Measurements from ENCODE around the gene RBP4.

Gene RBP4

DNA sequence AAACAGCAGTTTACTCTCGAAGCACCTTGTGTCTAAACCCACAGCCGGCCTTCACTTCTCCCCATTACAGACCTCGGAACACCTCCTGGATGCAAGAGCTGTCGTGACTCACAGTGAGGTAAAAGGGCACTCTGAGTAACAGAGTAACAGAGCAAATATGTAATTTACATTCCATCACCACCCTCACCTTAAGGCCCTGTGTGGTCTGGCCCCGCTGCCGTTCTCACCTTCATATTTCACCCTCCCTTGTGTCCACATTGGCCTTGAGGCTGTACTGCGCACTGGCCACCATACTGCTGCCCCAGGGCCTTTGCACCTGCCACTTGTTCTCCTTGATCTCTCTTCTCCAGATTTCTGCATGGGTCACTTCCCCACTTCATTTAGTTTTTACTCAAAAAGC is 21.9 kb downstream of the RBP4 start:
- no peak for TF ChIP-seq CTCF (IDR thresholded peaks at IDR 0.05; ENCODE audit: low read depth, low read length, missing control alignments)
- DNase-seq (ENCODE audit: low read depth), result no peak
- no peak overlapping the region for H3K4me3 ChIP-seq (ENCODE audit: low read depth, low read length)

DNA sequence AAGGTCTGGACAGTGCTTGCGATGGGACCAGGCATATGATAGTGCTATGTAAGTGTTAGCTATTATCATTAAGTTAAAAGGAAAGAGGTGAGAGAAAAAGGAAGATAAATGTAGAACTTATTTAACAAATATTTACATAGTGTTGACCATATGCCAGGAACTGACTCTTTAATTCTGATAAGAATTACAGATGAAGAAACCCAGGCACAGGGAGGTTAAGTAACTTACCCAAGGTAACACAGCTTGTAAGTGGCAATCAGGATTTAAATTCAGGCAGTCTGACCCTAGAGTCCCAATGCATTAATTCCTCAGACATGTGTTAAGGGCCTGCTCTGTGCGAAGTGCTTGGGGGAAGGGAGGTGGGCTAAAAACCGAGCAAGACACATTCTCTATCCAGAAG is 23.5 kb downstream of the RBP4 start:
- no peak for TF ChIP-seq CTCF (IDR thresholded peaks at IDR 0.05; ENCODE audit: low read depth, low read length, missing control alignments)
- no peak overlapping the region for H3K4me3 ChIP-seq (ENCODE audit: low read depth, low read length)
- DNase-seq (ENCODE audit: low read depth), result no peak

GRCh38 chr10:93576888-93577287 is 24.1 kb downstream of the RBP4 start:
- DNase-seq (ENCODE audit: low read depth), result no peak
- H3K4me3 ChIP-seq (ENCODE audit: low read depth, low read length), result no peak overlapping the region
- TF ChIP-seq CTCF (IDR thresholded peaks at IDR 0.05; ENCODE audit: low read depth, low read length, missing control alignments), result no peak

DNA sequence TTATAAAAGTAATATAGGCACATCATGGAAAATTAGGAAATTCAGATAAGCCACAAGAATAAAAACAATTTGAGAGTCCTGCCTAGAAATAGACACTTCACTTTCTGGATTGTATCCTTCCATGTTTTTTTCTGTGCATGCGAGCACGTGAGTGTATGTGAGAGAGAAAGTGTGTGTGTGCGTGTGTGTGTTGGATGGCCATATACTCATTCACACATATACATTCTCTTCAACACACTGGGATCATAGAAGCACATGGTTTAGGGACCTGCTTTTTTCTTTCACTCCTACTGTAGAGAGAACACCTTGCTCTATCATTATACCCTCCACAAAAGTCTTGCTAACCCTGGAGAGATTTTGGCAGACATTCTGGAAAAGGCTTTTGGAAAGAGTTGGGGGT is 27.1 kb downstream of the RBP4 start:
- H3K4me3 ChIP-seq (ENCODE audit: low read depth, low read length), result no peak overlapping the region
- TF ChIP-seq CTCF (IDR thresholded peaks at IDR 0.05; ENCODE audit: low read depth, low read length, missing control alignments), result no peak
- DNase-seq (ENCODE audit: low read depth), result no peak

DNA sequence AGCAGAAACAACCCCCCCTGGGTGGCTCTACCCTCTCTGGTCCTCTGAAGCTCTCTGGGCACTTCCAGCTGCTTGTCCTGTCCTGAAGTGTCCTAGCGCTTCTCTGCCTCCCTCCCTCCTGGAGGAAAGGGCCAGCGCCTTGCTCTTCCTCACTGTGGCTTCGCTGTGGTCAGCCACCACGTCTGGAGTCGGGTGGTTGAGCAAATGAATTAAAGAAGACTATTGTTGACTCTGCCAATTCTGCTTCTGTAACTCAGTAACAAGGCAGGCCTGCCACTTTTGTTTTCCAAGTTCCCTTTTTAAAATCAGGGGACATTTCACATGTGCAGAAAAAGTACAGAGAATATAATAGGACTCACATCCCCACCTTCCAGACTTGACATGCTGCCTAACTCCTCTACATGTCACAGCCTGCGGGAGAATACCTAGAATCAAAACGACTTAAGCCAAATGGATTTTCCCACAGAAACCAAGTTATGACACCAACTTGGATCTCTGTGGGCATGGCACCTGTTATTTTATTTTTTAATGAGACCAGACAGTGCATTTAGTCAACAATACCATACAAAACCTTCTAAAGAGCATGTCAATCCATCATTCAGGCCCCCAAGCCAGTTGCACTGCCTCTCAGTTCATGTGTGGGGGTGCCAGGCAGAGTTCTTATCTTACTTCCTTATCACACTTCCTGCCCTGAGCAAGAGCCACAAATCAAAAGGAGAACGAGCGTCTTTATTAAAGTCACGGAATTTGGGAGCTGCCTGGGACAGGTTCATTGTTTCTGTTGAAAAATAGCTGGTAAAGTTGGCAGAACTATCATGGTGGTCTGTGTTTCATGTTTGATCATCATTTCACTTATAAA is 27.8 kb downstream of the RBP4 start:
- no peak for DNase-seq (ENCODE audit: low read depth)
- TF ChIP-seq CTCF (IDR thresholded peaks at IDR 0.05; ENCODE audit: low read depth, low read length, missing control alignments), result no peak
- no peak overlapping the region for H3K4me3 ChIP-seq (ENCODE audit: low read depth, low read length)

- H3K4me3 ChIP-seq (ENCODE audit: low read depth, low read length), result no peak overlapping the region
- no peak for TF ChIP-seq CTCF (IDR thresholded peaks at IDR 0.05; ENCODE audit: low read depth, low read length, missing control alignments)
- no peak for DNase-seq (ENCODE audit: low read depth)
These were observed 28.4 kb downstream of the RBP4 start for GRCh38 chr10:93572606-93573005.

DNA sequence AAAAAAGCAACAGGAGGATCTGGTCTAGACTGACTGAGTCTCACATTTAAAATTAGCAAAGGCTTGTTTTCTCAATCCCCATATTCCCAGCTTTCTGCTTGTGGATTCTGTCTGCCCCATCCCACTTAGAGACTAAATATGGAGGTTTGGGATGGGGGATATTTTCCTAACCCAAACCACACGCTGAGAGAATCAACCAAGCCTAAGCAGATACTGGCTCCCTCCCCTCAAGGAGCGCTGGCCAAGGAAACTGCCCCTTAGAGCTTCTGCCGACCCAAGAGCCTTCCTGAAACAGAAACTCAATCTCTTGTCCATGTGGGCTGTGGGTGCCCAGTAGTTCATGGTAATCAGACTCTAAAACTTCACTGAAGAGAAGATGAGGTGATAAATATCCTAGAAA is 30.7 kb downstream of the RBP4 start:
- no peak overlapping the region for H3K4me3 ChIP-seq (ENCODE audit: low read depth, low read length)
- DNase-seq (ENCODE audit: low read depth), result no peak
- TF ChIP-seq CTCF (IDR thresholded peaks at IDR 0.05; ENCODE audit: low read depth, low read length, missing control alignments), result no peak
